Mesodermal cell (in vitro differentiated cells): ENCODE measurements around the gene IGF2.
A peak's percentile ranks its signal among the peaks of the same experiment; 100 is the strongest.
"Not testable (repeated sequence)": the region's sequence is repeated elsewhere in the genome, so short reads cannot be mapped to it uniquely, and the experiment has no call there.

Source experiments
- H3K27ac ChIP-seq: 2 replicates; pipeline ENCODE4 v1.7.0; 2013; ENCODE audit warnings: mild to moderate bottlenecking, low read depth, low read length, moderate library complexity; ENCODE audit not compliant: severe bottlenecking
- H3K36me3 ChIP-seq: 2 replicates; pipeline ENCODE4 v1.7.1; 2013; ENCODE audit warnings: mild to moderate bottlenecking, low read length, moderate library complexity; ENCODE audit not compliant: control insufficient read depth, insufficient read depth
- H3K4me1 ChIP-seq: one replicate; pipeline ENCODE4 v1.7.1; 2013; ENCODE audit warnings: mild to moderate bottlenecking, low read length; ENCODE audit not compliant: insufficient read depth, control insufficient read depth, poor library complexity, severe bottlenecking
- H3K4me3 ChIP-seq: 2 replicates; pipeline ENCODE4 v1.7.0; 2013; ENCODE audit warnings: low read length, control low read depth, mild to moderate bottlenecking; ENCODE audit not compliant: insufficient read depth, poor library complexity, severe bottlenecking; ENCODE audit errors: extremely low read depth
- H3K9me3 ChIP-seq: 2 replicates; pipeline ENCODE4 v1.7.1; 2013; ENCODE audit warnings: mild to moderate bottlenecking, low read length, moderate library complexity; ENCODE audit not compliant: control insufficient read depth
- WGBS, 2 experiments: methylation state at CpG; one replicate each; pipeline ENCODE4 v1.1.5; 2013; ENCODE audit warnings: missing lambda C conversion rate in 2 of 2; ENCODE audit not compliant: insufficient coverage in 2 of 2; 5-methylcytosine and 5-hydroxymethylcytosine counted together

IGF2 gene

DNA sequence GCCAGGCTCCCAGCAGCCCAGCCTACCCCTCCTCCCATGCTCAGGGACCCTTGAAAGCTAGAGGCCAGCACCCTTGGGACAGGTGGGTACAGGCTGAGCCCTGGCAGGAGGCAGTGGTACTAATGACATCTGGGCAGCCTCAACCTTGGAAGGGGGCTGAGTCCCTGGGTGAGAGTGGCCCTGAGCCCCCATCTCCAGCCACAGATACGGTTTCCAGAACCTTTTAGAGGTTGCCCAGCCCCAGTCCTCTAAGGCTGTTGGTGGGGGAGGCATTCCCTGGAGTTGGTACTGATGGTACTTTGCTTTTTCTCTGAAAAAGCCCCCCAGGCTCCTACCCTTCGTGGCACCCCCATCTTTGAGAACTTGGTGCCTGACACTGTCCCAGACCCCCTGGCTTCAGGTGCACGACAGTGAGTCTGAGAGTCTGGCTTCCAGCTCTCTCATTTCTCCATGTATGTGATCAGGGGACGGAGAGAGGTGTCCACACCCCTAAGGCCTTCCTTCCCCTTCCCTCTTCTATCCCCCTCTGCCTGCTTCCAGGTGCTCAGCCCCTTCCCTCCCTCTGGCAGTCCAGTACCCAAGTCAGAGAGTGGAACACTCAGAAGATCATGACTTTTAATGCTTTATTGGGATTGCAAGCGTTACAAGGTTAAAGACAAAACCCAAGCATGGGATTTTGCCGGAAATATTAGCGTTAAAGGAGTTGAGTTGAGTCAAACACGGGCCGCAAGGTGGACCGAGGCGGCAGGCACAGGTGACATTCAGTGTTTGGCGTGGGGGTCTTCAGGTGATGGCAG, 10.5 kb downstream of the IGF2 start:
- H3K4me3 ChIP-seq: no peak overlapping the region
- no peak overlapping the region for H3K27ac ChIP-seq
- no peaks in the 10 kb centered on the region for H3K4me1 ChIP-seq
- peaks cover 5% of the 10 kb centered on the region for H3K36me3 ChIP-seq
- WGBS, 2 experiments: 92 to 94% methylated on average over 11 of the region's 12 CpGs
- no peaks in the 10 kb centered on the region for H3K9me3 ChIP-seq

DNA sequence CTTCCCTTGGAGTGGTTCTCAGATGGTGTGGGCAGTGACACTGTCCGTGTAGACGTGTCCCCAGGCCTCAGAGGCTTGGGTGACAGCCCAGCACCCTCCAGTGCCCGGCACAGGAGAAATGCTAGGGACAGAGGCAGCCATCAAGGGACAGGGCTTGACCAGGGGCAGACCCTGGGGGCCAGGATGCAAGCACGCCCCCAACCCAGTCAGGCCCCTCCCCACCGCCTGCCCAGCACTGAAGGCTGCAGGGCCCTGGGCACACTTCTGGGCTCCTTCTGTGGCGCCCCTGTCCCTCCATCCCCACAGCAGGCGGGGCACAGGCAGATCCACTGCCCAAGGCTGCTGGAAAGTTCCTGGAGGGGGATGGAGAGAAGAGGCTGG, 11.1 kb downstream of the IGF2 start:
- no peak overlapping the region for H3K4me3 ChIP-seq
- 85 to 88% methylated on average over 3 to 4 of the region's 7 CpGs for WGBS, 2 experiments
- no peaks in the 10 kb centered on the region for H3K9me3 ChIP-seq
- H3K36me3 ChIP-seq: peaks cover 5% of the 10 kb centered on the region
- H3K27ac ChIP-seq: no peak overlapping the region
- no peaks in the 10 kb centered on the region for H3K4me1 ChIP-seq

DNA sequence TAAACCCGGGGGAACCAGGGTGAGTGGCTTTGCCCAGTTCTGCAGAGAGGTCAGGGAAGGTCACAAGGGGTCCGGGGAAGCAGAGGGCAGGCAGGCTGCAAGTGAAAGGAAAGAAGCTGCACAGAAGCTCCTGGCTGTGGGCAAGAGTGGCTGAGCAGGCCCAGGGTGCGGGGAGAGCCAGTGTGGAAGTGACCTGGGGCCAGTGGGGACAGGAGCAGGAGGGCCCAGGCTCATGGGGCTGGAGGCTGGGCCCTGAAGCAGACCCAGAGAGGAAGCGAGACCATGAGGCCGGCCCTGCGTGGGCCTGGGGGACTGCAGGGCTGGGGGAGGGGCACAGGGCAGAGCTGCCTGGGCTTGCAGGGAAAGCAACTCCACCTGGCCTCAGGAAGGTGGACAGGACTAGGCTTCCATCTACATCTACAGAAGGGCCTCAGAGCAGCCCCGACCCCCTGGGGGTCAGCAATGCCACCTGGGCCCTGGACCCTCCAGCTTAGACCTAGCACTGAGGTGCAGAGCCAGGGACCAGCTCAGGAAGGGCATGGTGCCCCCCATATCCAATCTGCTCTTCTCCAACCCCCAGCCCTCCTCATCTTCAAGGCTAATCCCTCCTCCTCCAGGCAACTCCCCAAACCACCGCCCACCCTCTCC, 11.6 kb downstream of the IGF2 start:
- no peaks in the 10 kb centered on the region for H3K9me3 ChIP-seq
- no peak overlapping the region for H3K27ac ChIP-seq
- peaks cover 3% of the 10 kb centered on the region for H3K4me1 ChIP-seq
- H3K4me3 ChIP-seq: no peak overlapping the region
- WGBS, 2 experiments: 77 to 89% methylated on average over 6 to 8 of the region's 8 CpGs
- H3K36me3 ChIP-seq: peaks cover 5% of the 10 kb centered on the region

DNA sequence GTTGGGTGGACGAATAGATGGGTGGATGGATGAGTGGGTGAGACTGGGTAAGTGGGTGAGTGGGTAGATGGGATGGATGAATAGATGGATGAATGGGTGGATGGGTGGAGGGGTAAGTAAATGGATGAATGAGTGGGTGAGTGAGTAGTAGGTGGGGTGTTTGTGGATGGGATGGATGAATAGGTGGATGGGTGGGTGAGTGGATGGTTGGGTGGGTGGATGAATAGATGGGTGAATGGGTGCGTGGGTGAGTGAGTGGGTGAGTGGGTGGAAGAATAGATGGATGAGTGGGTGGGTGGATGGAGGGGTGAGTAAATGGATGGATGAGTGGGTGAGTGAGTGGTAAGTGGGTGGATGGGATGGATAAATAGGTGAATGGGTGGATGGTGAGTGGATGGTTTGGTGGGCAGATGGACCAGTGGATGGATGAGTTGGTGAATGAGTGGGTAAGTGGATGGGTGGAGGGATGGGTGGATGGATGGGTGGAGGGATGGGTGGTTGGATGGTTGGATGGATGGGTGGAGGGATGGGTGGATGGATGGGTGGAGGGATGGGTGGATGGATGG, 12.6 kb downstream of the IGF2 start:
- H3K4me3 ChIP-seq: no peak overlapping the region
- peaks cover under 1% of the 10 kb centered on the region for H3K36me3 ChIP-seq
- no peaks in the 10 kb centered on the region for H3K9me3 ChIP-seq
- no peak overlapping the region for H3K27ac ChIP-seq
- H3K4me1 ChIP-seq: peaks cover 13% of the 10 kb centered on the region
- 81 to 82% methylated on average over 2 of the region's 2 CpGs for WGBS, 2 experiments

DNA sequence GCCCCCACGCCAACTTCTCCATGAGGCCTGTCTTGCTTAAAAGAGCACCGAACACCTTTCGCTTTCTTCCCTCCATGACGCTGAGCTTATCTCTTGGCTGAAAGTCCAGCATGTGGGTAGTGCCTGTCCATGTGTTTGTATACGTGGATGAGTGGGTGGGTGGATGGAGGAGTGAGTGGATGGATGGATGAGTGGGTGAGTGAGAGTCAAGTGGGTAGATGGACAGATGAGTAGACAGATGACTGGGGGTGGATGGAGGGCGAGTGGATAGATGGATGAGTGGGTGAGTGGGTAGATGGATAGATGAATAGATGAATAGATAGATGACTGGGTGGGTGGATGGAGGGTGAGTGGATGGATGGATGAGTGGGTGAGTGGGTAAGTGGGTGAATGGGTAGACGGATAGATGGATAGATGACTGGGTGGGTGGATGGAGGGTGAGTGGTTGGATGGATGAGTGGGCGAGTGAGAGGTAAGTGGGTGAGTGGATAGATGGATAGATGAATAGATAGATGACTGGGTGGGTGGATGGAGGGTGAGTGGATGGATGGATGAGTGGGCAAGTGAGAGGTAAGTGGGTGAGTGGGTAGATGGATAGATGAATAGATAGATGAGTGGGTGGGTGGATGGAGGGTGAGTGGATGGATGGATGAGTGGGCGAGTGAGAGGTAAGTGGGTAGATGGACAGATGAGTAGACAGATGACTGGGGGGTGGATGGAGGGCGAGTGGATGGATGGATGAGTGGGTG, 14.3 kb downstream of the IGF2 start:
- H3K4me3 ChIP-seq, H3K36me3 ChIP-seq, H3K27ac ChIP-seq, H3K9me3 ChIP-seq: not testable (repeated sequence)
- 90 to 94% methylated on average over 7 to 8 of the region's 10 CpGs for WGBS, 2 experiments
- H3K4me1 ChIP-seq: peaks cover 21% of the 10 kb centered on the region

DNA sequence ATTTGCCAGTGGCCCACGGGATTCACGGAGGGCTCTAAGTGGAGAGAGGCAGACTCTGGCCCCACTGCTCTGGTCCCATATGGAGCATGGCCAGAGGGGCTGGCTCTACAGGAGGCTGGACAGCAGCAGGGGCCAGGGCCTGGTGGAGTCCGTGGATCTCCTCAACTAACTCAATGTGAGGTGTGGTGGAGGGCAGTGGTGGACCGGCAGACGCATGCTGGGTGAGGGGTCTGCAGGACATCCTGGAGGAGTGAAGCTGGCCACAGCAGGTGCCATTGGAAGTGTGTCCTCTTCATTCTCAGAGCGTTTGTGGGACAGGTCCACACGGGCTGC, 15.6 kb downstream of the IGF2 start:
- Histone ChIP-seq H3K4me3 (no peak overlapping the region), H3K27ac (no peak overlapping the region), H3K36me3 (no peaks in the 10 kb centered on the region), H3K4me1 (peaks cover 21% of the 10 kb centered on the region), H3K9me3 (no peaks in the 10 kb centered on the region)
- WGBS, 2 experiments: 90 to 94% methylated on average over 4 to 6 of the region's 7 CpGs

DNA sequence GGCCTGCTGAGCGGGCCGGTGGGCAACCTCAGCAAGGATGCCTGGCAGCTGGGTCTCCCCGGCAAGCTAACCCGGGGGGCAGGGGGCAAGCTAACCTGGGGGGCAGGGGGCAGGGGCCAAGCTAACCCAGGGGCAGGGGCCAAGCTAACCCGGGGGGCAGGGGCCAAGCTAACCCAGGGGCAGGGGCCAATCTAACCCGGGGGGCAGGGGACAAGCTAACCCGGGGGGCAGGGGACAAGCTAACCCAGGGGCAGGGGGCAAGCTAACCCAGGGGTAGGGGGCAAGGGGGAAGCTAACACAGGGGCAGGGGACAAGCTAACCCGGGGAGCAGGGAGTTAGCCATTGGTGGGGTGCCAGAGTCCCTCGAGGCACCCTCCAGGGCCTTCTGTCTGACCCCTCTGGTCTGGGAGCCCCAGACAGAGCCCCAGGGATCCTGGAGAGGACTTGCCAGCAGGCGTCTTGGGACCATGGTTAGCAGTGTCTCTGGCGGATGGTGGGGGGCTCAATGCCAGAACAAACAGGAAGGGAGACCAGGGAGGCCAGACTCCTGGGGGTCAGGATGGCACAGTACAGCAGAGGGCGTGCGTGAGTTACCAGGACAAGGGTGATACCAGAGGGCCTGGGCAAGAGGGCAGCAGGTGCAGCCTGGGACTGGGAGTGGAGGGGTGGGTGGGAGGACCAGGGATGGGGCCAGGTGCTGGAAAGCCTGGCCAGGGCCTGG, 16.1 kb downstream of the IGF2 start:
- WGBS, 2 experiments: 91 to 94% methylated on average over 8 to 10 of the region's 13 CpGs
- Histone ChIP-seq H3K4me1 (peaks cover 21% of the 10 kb centered on the region), H3K4me3 (no peak overlapping the region), H3K36me3 (no peaks in the 10 kb centered on the region), H3K9me3 (no peaks in the 10 kb centered on the region), H3K27ac (no peak overlapping the region)

DNA sequence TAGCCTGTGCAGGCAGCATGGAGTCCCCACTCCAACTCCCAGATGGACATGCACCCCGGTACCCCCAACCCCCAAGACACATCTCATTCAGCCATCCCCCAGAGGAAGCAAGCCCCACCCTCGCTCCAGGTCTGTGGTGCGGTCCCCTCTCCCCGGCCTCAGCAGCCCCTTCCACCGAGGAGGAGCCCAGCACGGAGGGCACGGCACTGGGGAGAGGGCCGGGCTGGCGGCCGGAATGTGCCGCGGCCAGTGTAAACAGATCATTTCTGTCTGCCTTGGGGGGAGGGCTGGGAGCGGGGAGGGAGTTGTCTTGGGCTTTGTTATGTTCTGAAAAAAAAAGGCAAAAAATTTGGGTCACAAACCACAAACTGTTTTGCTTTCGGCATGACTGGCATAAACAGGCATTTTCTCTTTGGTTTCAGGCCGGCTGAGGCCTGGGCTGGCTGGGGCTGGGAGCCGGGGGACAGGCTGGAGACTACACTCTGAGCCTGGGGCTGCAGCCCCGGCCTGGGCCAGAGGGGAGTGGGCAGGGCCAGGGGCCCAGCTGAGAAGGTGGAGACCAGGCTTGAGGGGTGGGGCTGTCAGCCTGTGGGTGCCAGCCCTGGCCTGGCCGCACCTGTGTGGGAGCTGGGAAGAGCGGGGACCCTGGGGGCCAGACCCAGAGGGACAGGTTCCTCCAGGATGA, 16.8 kb downstream of the IGF2 start:
- no peak overlapping the region for H3K4me3 ChIP-seq
- 47 to 63% methylated on average over 10 to 17 of the region's 19 CpGs for WGBS, 2 experiments
- H3K36me3 ChIP-seq: no peaks in the 10 kb centered on the region
- H3K9me3 ChIP-seq: no peaks in the 10 kb centered on the region
- H3K27ac ChIP-seq: peak overlapping the region; percentile 46
- peaks cover 21% of the 10 kb centered on the region for H3K4me1 ChIP-seq

DNA sequence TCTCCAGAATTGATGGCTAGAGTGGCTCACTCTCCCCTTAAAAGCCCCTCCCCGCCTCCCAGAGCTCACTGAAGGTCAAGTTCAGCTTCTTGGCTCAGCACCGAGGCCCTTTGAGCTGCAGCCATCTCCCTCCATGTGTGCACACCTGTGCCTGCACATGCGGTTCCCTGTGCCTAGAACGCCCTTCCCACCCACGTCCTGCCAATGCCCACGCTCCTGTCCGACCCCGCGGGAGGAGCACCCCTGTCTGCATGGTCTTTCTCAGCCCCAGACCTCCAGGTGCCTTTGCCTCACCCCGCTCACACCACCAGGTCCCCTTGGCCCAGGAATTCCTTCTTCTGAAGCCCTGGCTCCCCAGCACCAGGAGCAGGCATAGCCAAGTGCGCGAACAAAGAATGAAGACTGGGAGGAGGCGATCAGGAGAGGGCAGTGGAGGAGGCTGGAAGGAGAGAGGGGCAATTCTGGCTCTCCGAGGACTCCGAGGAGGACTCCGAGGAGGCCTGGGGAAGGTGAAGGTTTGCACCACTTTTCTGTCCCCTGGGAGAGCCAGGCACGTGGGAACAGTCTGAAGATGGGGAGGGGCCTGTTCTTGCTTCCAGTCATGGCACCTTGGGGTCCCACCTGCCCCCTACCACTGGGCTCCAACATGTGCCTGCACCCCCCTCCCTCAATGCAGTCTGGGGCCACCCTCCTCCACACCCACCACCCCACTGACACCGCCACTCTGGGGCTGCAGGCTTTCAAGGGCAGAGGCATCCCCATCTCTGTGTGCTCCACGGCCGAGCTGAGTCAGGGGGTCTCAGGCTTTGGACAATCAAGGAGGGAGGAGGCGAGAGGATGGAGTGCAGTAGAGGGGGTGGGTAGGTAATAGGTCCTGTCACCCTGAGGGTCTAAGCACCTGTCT, 17.7 kb downstream of the IGF2 start:
- 87 to 92% methylated on average over 8 to 19 of the region's 21 CpGs for WGBS, 2 experiments
- Histone ChIP-seq H3K9me3 (peaks cover 3% of the 10 kb centered on the region), H3K4me1 (peaks cover 21% of the 10 kb centered on the region), H3K4me3 (no peak overlapping the region), H3K36me3 (no peaks in the 10 kb centered on the region), H3K27ac (no peak overlapping the region)
